ENCODE data around the gene TNFSF18. TPM values are rescaled to one million over a fixed set of nuclear protein-coding genes. Genes with fewer than 3 reads are reported as not detected.

The TNFSF18 gene
- total RNA-seq, 1 experiment from 2014 or later, result 1.6 TPM

- no peaks in the 10 kb centered on the region for H3K36me3 ChIP-seq (ENCODE audit: control insufficient read depth in 1 of 2, insufficient read depth in 2 of 2, low read length in 2 of 2)
- H3K27me3 ChIP-seq (ENCODE audit: insufficient read depth, low read length), result no peaks in the 10 kb centered on the region
- ATAC-seq, result no peak
- TF ChIP-seq SP1 (IDR thresholded peaks at IDR 0.05; ENCODE audit: low read depth) (no peak), MAX (IDR thresholded peaks at IDR 0.05) (no peak), SIN3A (IDR thresholded peaks at IDR 0.05; ENCODE audit: low read depth) (no peak), YY1 (IDR thresholded peaks at IDR 0.05; ENCODE audit: extremely low read depth, insufficient replicate concordance, low read depth, low read length) (no peak), RAD21 (IDR thresholded peaks at IDR 0.05; ENCODE audit: low read depth) (no peak), REST (IDR thresholded peaks at IDR 0.05; ENCODE audit: low read depth) (no peak), CTCF (IDR thresholded peaks at IDR 0.05 in 2 of 3, conservative IDR thresholded peaks at IDR 0.05 in 1 of 3; ENCODE audit: borderline replicate concordance in 1 of 3, insufficient read depth in 1 of 3, low read depth in 2 of 3, low read length in 2 of 3) (no peak), CEBPB (IDR thresholded peaks at IDR 0.05; ENCODE audit: low read depth) (no peak), EZH2 (IDR thresholded peaks at IDR 0.05) (no peak), ATF3 (IDR thresholded peaks at IDR 0.05) (no peak), EZH2phosphoT487 (IDR thresholded peaks at IDR 0.05; ENCODE audit: borderline replicate concordance) (no peak), ELF1 (IDR thresholded peaks at IDR 0.05; ENCODE audit: borderline replicate concordance, low read depth) (no peak), SRF (IDR thresholded peaks at IDR 0.05; ENCODE audit: low read depth) (no peak)
- H2AFZ ChIP-seq (ENCODE audit: low read depth, low read length, poor library complexity, severe bottlenecking), result peak overlapping the region; percentile 47
- H3K9me3 ChIP-seq (ENCODE audit: control insufficient read depth in 1 of 2, insufficient read depth in 1 of 2, low read depth in 1 of 2, low read length in 2 of 2), result no peaks in the 10 kb centered on the region
- H3K4me3 ChIP-seq (replicated peaks in 1 of 2; ENCODE audit: low read depth in 1 of 2, low read length in 2 of 2), result no peak overlapping the region
- no TSS peak for BruUV-seq (replicated peaks)
- H3K9ac ChIP-seq (ENCODE audit: low read length), result no peak overlapping the region
- no peaks in the 10 kb centered on the region for H3K9me2 ChIP-seq (ENCODE audit: insufficient read depth)
- peaks cover 0 to 7% of the 10 kb centered on the region in 2 experiments; a peak in 2 of 4 replicates for H3K4me1 ChIP-seq (ENCODE audit: control insufficient read depth in 1 of 2, insufficient read depth in 2 of 2, low read length in 2 of 2)
- ChIA-PET POLR2A (interaction anchor here (0.7 kb wide), 1 partner anchor 219 kb away, joined by 3 read pairs; no protein-coding TSS in a partner anchor), CTCF (no interaction called here), RAD21 (ENCODE audit: low non-redundant PET in 1 of 2, low total read pairs in 2 of 2, uncharacterized antibody in 2 of 2, unreplicated experiment in 2 of 2) (no interaction called here)
- no peak overlapping the region for H3K4me2 ChIP-seq (ENCODE audit: low read length)
- intact Hi-C loops (cut with micrococcal nuclease), result no loop called here
- no peak for DNase-seq (ENCODE audit: low read depth, low spot score)
- H3K27ac ChIP-seq (ENCODE audit: low read depth, low read length), result no peak overlapping the region
- no peaks in the 10 kb centered on the region for H3K79me2 ChIP-seq (ENCODE audit: insufficient read depth, low read length)
- H4K20me1 ChIP-seq (ENCODE audit: insufficient read depth), result no peaks in the 10 kb centered on the region
These were observed 58.9 kb downstream of the TNFSF18 start for GRCh38 chr1:172991674-172992400.

Measured in HCT116 (cell line).